ENCODE data around the gene ILDR2.

Gene ILDR2

DNA sequence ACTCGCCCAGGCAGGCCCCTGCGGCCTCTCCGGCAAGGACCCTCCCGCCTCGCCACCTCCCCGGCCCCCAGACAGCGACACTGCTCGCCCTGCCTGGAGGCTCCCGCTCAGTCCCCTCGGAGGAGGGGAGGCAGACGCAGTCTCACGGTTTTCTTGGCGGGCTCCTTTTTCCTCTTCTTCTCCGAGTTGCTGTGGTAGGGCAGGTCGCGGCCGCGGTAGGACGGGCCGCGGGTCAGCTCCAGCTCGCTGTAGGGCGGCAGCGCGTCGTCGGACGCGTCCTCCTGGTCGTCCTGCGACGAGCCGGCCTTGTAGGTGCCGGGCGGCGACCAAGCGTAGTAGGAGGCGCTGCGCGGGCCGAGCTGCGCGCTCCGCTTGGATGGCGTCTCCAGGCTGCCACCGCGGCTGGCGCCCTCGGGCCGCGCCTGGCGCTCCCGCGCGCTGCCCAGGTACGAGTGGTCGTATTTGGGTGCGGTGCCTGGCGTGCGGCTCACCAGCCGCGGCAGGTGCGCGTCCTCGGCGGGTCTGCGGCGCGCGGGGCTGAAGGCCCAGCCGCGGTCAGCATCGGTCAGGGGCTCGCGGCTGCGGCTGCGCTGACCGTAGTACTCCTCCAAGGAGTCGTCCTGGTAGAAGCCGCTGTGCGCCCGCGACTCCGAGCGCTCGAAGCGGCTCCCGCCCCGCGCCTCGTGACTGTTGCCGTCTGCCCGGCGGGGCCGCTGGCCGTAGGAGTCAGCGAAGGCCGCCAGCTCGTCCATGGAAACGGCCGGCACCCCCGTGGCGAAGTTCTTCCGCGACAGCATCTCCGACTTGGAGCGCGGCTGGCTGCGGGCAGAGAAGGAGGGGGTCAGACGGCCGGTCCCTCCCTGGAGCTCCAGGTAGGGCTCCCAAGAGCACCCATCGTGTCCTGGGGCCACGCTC lies 54.5 kb downstream of the ILDR2 start:
- no peak for DNase-seq

DNA sequence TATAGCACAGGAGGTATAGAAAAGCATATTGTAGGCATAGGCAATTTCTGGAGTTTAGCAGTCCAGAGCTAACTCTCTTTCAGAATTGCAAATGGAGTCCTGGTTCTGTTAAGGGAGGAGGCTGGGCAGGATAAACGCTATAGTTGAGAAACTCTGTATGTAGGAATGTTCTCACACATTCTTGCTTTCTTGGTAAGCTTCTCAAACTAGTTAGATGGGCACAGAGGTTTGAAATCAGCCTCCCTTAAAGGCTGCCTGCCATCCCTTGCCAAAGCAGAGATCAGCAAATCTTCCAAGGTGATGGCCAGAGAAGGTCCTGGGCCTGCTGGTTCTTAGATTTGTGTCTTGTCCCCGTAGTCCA lies 56.4 kb downstream of the ILDR2 start:
- no peak for DNase-seq

DNA sequence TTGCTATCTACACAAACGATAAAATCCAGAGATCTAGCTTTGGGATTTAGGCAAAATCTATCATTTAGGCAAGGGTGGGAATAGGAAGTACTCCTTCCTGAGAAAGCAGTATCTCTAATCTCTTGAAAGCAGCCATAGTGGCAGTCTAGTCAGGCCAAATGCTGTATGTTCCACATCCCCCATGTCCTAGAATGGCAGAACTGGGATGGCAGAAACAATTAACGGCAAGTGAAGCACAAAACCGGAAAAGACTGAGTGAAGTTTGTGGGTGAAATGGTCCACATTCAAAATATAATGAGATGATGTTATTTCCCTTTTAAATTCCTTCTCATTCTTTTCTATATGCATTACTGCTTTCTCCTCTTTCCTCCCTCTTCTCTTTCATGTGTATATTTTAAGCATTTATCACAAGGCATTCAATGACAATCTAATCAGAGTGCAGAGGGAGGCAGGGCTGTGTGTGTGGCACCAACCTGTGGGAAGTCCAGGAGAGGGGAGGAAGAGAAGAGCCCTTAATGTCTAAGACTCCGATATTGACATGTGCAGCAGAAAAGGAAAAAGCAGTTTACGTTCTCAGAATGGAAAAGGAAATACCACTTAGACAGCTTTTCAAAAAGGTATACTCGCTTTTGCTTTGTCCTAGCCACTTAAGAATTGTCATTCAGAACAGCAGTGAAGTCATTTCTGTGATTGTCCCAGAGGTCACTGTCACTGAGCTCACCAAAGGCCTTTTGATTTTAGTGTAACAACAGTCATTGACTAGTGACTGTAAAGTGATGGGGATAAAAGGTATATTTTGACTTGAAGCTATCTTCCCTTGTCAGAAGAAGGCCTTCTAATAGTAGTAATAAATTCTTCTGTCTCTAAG lies 57.0 kb downstream of the ILDR2 start:
- no peak for DNase-seq

DNA sequence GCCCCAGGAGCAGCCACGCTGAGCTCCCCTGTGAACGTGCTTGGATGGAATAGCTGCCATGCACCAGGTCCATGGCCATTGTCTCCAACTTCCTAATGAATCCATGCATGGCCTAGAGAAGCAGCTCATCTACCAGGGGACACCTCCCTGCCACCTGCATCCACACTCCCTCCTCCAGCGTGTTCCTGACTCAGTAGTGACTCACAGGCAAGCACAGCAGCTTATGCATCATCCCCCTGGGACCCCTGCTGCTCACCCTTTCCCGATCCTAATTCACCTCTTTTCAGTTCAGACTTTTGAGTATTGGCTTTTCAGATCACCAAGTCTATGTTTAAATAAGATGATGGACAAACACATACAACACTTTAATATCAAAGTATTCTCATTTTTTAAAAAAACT lies 59.4 kb downstream of the ILDR2 start:
- DNase-seq: no peak

DNA sequence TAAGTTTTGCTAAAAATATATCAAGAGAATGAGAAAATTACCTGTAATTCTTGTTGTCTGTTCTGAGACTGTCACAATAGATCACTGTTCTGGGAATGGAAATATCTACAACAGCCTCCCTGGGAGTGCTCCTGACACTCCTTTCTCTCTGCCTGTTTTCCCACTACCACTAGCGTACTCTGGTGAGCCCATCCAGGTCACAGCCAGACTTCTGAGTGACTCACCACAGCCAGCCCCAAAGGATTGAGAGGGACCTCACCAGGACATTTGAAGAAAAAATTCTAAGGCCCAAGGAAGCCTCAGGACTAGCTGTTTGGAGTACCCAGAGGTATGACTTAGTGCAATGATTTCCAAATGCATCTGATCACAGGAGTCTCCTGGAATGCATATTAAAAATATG lies 60.3 kb downstream of the ILDR2 start:
- DNase-seq: no peak

DNA sequence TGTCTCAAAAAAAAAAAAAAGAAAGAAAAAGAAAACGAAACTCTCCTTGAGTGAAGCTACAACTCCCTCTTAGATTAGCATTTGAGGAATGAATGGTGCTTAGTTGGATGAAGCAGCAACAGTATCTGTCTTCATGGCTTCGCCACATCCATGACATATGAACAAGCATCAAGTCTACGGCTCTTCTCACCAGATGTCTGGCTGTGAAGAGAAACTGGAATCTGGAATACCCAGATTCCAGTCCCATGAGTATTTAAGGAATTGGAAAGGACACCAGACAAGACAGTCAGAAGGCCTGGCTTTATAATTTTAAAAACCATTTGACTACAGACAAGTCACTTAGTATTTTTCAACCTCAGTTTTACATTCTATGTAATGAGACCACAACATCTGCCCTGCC lies 61.2 kb downstream of the ILDR2 start:
- DNase-seq: no peak

DNA sequence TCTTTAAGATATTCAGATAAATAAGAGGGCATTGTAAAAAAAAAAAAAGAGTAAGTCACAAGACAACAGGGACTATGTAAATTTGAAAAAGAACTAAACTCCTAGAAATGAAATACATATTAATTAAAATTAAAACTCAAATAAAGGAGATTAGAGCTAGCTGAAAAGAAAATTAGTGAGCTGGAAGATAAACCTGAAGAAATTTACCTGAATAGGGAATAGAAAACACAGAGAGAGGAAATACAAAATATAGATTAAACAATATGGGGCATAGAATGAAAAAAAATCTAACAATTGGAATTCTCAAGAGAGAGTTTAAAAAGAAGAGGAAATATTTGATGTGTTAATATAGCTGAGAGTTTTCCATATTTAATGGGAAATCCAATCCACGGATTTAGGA lies 63.7 kb downstream of the ILDR2 start:
- no peak for DNase-seq

DNA sequence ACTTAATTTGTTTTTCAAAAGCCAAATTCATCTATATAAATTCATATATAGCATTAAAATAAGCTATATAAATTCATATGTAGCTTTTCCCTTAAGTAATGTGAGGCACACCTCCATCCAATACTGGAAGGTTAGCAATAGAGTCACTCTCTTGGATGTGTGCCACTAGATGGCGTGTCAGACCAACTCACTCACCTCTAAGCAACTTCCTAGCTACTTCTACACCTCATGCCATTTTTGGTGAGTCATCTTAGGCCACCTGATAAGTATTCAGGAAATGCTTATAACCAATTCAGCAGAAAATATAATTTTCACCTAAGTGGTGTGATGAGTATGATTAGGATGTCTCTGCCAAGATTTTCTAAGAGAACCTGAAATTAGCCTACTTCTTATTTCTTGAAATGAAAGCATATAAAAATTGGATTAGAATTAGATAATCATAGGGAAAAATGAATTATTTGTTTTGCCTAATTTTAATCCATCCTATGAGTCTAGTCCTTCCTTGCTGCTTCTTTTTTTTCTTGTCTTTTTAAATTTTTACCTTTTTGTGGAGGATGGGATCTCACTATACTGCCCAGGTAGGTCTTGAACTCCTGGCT lies 64.8 kb downstream of the ILDR2 start:
- peak; percentile 82 to 87 for DNase-seq

DNA sequence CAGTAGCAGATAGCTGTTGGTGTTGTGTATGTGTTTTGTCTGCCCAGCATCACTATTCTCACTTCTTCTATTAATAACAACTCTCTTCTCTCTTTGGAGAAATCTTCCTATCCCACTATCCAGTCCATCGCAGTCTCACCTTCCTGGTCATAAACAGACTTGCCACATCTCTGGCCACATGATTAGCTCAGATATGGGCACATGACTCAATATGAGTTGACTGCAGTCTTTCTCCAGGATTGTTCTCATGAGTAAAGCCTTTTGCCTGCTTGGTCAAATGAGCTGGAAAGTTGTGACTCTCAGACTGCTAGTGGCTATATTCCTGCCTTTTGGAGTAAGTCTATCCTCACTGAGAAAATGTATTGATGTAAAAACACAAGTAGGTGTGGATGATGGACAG lies 66.4 kb downstream of the ILDR2 start:
- DNase-seq: no peak

DNA sequence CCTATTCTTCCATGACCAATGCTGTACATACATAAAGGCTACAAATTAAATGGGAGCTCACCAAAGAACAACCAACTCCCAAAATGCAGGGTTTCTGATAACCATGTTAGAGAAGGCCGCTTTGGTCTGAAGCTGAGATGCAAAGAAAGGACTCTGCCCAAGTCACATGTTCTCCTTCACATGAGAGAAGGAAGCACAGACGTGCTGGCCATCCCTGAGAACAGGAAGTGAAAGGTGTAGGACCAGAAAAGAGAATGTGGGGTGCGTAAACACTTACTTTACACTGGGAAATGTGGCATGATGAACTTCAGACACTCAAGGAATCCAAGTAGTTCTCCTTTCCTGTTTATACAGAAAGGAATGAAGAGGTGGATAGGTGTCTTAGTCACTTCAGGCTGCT lies 67.6 kb downstream of the ILDR2 start:
- no peak for DNase-seq

DNA sequence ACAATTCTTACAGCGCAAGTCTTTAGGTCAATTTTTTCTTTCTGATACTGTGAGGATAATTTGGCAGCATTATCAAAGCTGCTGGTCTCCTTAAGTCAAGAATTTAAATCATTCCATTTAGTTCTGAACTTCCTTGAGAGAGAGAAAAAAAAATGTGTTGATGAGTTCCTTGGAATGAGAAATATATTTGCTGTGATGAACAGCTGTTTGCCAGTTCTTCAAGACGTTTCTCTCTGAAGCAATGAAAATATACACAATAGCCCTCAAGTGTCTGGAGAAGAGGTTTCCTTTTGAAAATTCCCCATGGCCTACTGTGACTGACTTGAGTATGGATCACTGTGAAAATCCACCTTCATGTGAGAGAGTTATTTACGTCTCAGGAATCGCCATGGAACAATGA lies 68.3 kb downstream of the ILDR2 start:
- DNase-seq: no peak

DNA sequence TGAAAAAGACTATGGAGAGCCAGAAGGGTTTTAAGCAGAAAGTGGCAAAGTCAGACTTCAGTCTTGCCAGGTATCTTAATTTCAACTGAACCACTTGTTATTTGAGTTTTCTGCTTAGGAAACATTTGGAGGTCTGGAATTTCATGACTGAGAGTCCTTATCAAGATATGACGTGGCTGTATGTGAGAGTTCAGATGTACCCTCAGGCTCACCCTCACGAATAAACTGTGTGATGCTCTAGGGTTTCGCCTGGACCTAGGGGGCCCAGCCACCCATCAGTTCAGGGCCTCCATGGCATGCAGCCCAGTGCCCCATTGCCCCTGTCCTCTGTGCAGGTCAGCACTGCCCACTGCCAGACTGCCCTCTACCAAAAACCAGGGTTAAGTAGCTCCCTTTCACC lies 68.7 kb downstream of the ILDR2 start:
- DNase-seq: no peak

DNA sequence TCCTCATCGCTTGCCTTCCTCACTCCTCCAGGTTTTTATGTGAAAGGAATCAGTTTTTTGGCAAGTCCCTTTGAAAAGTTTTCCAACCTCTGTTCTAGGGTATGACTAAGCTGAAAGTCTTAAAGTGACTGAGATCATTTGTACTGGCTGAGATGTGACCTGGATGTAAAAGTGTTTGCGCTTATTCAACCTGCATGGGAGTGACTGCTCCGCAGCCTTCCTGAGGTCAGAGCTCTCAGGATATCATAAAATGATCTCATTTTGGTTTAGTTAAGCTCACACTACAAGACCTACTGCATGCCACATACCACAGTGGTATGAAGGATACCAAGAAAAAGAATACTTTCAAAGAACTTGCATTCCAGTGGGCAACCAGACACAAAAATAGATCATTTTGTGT lies 69.4 kb downstream of the ILDR2 start:
- DNase-seq: no peak

DNA sequence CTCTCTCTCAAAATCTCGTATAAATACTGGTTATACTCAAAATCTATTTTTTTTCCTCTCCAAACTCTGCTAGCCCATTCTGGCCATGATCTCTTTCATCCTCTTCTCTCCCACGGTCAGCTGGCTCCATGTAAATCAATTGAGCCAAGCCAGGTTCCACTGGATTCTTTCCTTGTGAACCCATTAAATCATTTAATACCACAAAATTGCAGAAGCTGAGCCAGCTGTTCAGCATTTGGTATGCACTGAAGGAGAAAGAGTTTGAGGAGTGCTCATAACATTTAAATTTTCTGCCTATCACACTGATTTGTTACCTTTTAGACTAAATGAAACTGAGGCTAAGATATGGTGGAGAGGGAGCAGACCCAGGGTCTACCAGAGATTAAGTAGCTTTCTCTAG lies 70.2 kb downstream of the ILDR2 start:
- no peak for DNase-seq

DNA sequence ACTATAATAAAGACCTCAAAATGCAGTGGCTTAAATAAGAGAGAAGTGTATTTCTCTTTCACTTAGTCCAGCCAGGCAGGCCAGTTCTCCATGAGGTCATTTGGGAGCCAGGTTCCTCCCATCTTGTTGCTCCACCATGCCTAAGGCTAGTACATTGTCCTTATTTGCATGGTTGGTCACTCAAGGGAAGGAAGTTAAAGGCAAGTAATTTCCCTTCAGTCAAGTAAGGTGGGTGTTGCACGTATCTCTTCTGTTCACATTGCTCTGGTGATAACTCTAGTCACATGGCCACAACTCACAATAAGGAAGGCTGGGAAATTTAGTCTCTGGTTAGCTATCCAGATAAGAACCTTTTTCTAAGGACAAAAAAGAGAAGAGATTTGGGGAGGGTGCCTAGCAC lies 72.1 kb downstream of the ILDR2 start:
- no peak for DNase-seq

DNA sequence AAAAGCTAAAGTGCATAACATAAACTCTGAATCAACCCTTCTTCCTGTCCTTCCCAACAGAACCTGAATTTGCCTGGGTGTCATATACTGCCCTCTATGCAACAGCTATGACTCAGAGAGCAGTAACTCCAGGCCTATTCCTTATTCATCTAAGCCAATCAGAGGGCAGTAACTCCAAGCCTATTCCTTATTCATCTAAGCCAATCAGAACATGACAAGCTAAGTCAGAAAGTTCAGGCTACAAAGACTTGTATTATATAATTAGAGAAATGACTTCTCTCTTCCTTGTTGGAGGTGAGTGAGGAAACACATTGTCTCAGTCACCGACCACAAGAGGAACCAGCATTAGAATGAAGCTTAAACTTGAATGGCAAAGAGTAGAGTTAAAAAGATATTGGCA lies 73.1 kb downstream of the ILDR2 start:
- DNase-seq: peak; percentile 8 to 17

DNA sequence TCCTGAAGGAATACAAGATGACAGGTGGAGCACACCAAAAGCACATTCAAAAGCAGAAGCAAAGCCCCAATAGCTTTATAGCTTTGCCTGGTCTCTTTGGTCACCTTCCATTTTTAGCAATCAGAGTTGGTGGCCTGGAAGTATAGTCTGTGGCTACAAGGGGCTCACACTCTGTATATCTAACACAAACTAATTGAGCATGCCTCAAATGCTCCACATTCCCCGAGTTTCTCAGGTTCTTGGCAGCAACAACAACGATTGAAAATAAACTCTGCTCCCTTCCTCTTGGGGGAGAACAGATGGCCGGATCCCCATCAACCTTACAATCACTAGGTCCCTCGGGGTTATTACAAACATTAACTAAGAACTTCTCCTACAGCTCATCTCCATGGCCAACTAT lies 74.4 kb downstream of the ILDR2 start:
- no peak for DNase-seq

DNA sequence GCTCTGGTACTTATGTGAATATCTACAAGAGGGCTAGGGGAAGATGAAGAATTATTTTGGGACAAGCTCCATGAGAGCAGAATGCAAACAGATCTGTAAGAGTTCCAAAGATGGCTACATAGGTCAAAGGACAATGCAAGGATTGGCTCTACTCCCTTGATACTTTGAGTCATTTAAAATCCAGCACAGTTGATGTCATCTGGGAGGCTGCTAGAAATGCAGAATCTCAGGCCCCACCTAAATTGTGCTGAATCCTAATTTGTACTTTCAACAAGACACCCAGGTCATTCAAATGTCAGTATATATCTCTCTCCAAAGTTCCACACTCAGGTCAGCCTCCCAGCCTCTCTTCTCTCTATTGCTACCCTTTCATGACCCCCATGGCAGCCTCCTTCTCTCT lies 75.6 kb downstream of the ILDR2 start:
- DNase-seq: no peak

DNA sequence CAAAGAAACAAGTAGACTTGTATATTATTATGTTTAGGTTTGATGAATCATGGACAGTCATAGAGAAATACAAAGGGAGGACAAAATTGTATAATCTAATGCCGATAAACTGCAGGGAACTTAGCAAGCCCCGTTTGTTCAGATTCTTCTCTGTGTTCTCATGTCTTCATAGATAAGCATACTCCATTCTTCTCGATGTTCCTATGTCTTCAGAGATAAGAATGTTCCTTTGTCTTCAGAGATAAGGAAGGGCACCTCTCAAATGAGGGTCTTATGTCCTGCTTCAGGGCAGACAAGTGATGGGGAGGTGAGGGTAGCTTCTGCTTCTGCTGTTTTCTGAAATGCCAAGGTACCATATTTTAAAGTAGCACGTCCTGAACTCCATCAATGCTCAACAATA lies 79.6 kb downstream of the ILDR2 start:
- no peak for DNase-seq

DNA sequence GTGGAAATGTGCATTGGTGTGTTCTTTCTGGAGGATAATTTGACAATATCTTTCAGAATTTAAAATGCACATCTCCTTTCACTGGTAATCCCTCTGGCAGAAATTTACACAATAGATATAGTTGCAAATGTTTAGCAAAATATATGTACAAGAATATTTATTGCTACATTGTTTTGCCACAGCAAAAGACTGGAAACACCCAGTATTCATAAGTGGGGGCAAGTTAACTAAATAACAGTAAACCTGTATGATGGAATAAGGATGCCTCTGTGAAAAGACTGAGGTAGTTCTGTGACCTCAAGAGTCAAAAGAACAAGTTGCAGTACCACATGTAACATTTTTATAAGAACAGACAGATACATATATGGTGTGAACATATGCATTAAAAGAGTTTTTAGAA lies 85.6 kb downstream of the ILDR2 start:
- no peak for DNase-seq

DNA sequence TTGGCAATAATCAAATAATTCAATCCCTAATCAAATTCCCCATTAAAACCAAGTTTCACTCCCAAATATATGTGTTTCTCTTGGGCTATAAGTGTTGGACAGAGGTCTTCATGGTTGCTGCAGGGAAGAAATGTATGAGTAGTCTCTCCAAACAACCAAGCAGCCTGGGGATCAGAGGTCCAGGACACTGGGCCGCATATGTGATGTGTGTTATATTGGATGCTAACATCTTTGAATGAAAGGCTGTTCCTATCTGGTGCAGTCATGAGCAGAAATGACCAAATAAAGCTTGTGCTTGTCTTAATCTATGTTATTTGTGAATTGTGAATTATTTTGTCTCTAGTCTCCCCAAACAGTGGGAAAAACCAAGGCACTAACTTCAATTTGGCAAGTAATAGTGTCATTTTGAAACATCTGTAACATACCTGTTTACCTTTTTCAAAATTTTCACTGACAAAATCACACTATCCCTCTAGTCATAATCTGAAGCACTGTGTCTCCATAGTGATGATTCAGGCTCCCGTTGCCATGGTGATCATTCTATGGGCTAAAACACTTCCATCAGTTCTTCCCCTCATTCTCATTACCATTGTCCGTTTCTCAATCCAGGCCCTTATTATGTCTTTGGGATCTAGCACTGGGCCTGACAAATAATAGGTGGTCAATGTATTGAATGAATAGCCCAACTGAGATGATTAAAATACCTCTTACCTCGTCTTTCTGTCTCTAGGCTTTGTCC lies 86.8 kb downstream of the ILDR2 start:
- DNase-seq: no peak

DNA sequence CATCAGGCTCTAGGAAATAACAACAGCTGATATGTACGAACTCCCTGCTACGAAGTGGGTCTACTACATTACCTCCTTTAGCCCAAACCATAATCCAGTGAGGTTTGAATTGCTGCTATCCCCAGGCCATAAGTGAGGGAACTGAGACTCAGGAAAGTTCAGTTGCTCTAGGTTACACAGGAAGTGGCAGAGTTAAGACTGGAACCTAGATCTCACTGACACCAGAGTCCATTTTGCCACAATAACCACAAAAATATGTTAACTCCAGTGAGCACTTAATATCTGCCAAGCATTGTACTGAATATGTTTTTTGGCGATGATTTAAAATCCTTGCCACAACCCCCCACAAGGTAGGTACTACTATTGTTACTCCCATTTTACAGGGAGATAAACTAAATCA lies 90.4 kb downstream of the ILDR2 start:
- DNase-seq: no peak

DNA sequence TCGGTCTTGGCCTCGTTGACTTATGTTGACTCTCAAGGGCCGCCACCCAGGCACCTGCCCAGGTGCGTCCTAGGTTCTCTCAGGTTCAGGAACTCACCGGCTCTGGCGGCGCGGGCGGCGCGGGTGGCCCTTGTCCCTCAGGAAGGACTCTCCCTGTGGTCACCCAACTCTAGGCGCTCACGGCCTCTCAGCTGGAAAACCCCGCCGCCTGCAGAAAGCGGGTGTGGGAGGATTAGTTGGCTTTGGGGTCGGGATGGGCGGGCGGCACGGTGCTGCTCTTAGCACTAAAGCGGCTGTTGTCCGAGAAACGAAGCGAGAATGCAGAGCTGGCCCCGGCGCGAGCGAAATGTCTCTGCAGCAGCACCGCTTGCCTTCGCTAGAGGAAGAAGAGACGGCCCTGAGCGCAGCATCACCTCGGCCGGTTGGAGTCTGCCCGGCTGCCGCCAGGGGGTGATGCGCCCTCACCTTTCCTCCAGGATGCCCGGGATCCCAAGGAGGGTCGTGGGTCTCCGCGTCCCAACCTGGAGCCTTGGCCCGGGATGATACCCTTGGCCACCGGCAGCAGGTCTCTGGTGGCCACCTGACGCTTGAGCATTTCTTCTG lies 91.2 kb downstream of the ILDR2 start:
- DNase-seq: peak; percentile 10 to 21

Measured in CD4-positive, alpha-beta T cell treated with Interleukin-4 for 1 hour (primary cell).